Measurements from ENCODE around the gene LHPP. TPM values are rescaled to one million over a fixed set of nuclear protein-coding genes. Genes with fewer than 3 reads are reported as not detected.

LHPP gene
- total and polyA plus RNA-seq, 10 of the 15 experiments (the other 5 are each of a cell fraction or from before 2014, with no cell fraction given): 0.79 to 9.8 (median 6.7) TPM

GRCh38 chr10:124593431-124593985 is 131.9 kb downstream of the LHPP start:
- 86% methylated on average over 17 of the region's 17 CpGs for WGBS (ENCODE audit: insufficient coverage, insufficient replicate concordance, low lambda C conversion rate, missing lambda C conversion rate)
- BruUV-seq (replicated peaks): no TSS peak
- Histone ChIP-seq H3K9me3 (replicated peaks; ENCODE audit: control insufficient read depth, insufficient read depth, low read length) (no peaks in the 10 kb centered on the region; the same call in 1 of the 3 replicates), H3K4me1 (ENCODE audit: control insufficient read depth, insufficient read depth, low read length) (peaks cover 5% of the 10 kb centered on the region), H3K79me2 (ENCODE audit: control insufficient read depth, insufficient read depth, low read length) (no peaks in the 10 kb centered on the region), H4K20me1 (ENCODE audit: control insufficient read depth, insufficient read depth) (no peaks in the 10 kb centered on the region), H3K36me3 (ENCODE audit: control insufficient read depth in 2 of 2, insufficient read depth in 2 of 2, low read length in 1 of 2) (no peaks in the 10 kb centered on the region), H3K4me3 (no peak overlapping the region), H3K27me3 (replicated peaks in 1 of 2; ENCODE audit: control insufficient read depth in 2 of 2, insufficient read depth in 2 of 2, low read length in 1 of 2) (no peaks in the 10 kb centered on the region; a peak in 1 of 4 replicates), H3K9ac (ENCODE audit: control insufficient read depth, insufficient read depth, low read length) (no peak overlapping the region), H2AFZ (ENCODE audit: control insufficient read depth, low read depth, low read length) (no peak overlapping the region), H3K4me2 (ENCODE audit: control insufficient read depth, insufficient read depth) (no peak overlapping the region), H3K27ac (ENCODE audit: control insufficient read depth, insufficient read depth) (no peak overlapping the region)
- ChIA-PET SMC1A (ENCODE audit: uncharacterized antibody, unreplicated experiment) (no interaction called here), RAD21 (ENCODE audit: unreplicated experiment) (no interaction called here), POLR2A (no interaction called here), CTCF (interaction anchor here (0.7 kb wide), 1 partner anchor 154 kb away, joined by 3 read pairs; no protein-coding TSS in a partner anchor)
- ATAC-seq (no peak), DNase-seq (ENCODE audit: low read depth, low spot score) (no peak), FAIRE-seq (no peak)
- in situ Hi-C loops (cut with MboI) (no loop called here), intact Hi-C loops (cut with micrococcal nuclease; ENCODE audit: unreplicated experiment) (no loop called here)
- no peak for TF ChIP-seq POLR2AphosphoS5 (IDR thresholded peaks at IDR 0.05; ENCODE audit: low read length)
- TF ChIP-seq ZSCAN29 (IDR thresholded peaks at IDR 0.05): no peak
- TF ChIP-seq ZZZ3 (IDR thresholded peaks at IDR 0.05; ENCODE audit: control insufficient read depth, insufficient read length, low read depth): no peak
- TF ChIP-seq NR2C2 (IDR thresholded peaks at IDR 0.05; ENCODE audit: borderline replicate concordance, control insufficient read depth, insufficient read length, low read depth): no peak
- TF ChIP-seq CREM (IDR thresholded peaks at IDR 0.05; ENCODE audit: low read depth): no peak
- no peak for TF ChIP-seq KLF5 (IDR thresholded peaks at IDR 0.05; ENCODE audit: partially characterized antibody)
- no peak for TF ChIP-seq BMI1 (IDR thresholded peaks at IDR 0.05; ENCODE audit: borderline replicate concordance)
- TF ChIP-seq CBX5 (IDR thresholded peaks at IDR 0.05; ENCODE audit: low read depth): no peak
- no peak for TF ChIP-seq CEBPB (IDR thresholded peaks at IDR 0.05; ENCODE audit: borderline replicate concordance in 1 of 2, low read depth in 2 of 2, low read length in 2 of 2)
- TF ChIP-seq RFX5 (IDR thresholded peaks at IDR 0.05; ENCODE audit: low read depth, low read length): no peak
- no peak for TF ChIP-seq JUND (IDR thresholded peaks at IDR 0.05; ENCODE audit: low read depth, low read length)
- TF ChIP-seq NR2F1 (conservative IDR thresholded peaks at IDR 0.05): no peak
- TF ChIP-seq RAD21 (IDR thresholded peaks at IDR 0.05; ENCODE audit: insufficient read depth, low read depth, low read length): no peak
- TF ChIP-seq HDAC6 (IDR thresholded peaks at IDR 0.05; ENCODE audit: unreplicated experiment): no peak
